C4-2B (cell line): Measurements from ENCODE around the gene EMC9.

Source experiments
- CTCF ChIP-seq: fragments of 450-650 bp; conservative IDR thresholded peaks from 2 replicates; pipeline ENCODE4 v1.5.1; 2017; ENCODE audit warnings: mild to moderate bottlenecking
- ZFX ChIP-seq: fragments of 450-650 bp; IDR thresholded peaks from 2 replicates; pipeline ENCODE4 v1.6.1; 2017

GRCh38 chr14:24127673-24128072 is 13.7 kb downstream of the EMC9 start:
- TF ChIP-seq CTCF (no peak), ZFX (no peak)
